Panc1 (cell line): ENCODE results near the gene ELP5.

Source experiments
- POLR2AphosphoS5 ChIP-seq: IDR thresholded peaks from 2 replicates; pipeline ENCODE4 v1.6.1; 2012; ENCODE audit warnings: mild to moderate bottlenecking, low read depth, low read length, moderate library complexity
- SIN3A ChIP-seq: IDR thresholded peaks from 2 replicates; pipeline ENCODE4 v1.6.1; 2012; ENCODE audit warnings: low read depth, mild to moderate bottlenecking, low read length, moderate library complexity, borderline replicate concordance; ENCODE audit not compliant: insufficient read depth
- TCF7L2 ChIP-seq: IDR thresholded peaks from 2 replicates; pipeline ENCODE4 v1.6.1; 2011; ENCODE audit warnings: mild to moderate bottlenecking, low read depth, low read length, inconsistent platforms
- TF ChIP-seq, protein P1 (sequence below): fragments of 450-650 bp; IDR thresholded peaks from 2 replicates; pipeline ENCODE4 v1.5.1; 2017; ENCODE audit warnings: mild to moderate bottlenecking
- TF ChIP-seq, protein P2 (sequence below), 2 experiments: IDR thresholded peaks; 2 replicates each; pipeline ENCODE4 v1.6.1; 2011 to 2012; ENCODE audit warnings: low read depth in 2 of 2, control low read depth in 1 of 2, low read length in 1 of 2, mild to moderate bottlenecking in 1 of 2, moderate library complexity in 1 of 2; ENCODE audit not compliant: insufficient read depth in 1 of 2

DNA sequence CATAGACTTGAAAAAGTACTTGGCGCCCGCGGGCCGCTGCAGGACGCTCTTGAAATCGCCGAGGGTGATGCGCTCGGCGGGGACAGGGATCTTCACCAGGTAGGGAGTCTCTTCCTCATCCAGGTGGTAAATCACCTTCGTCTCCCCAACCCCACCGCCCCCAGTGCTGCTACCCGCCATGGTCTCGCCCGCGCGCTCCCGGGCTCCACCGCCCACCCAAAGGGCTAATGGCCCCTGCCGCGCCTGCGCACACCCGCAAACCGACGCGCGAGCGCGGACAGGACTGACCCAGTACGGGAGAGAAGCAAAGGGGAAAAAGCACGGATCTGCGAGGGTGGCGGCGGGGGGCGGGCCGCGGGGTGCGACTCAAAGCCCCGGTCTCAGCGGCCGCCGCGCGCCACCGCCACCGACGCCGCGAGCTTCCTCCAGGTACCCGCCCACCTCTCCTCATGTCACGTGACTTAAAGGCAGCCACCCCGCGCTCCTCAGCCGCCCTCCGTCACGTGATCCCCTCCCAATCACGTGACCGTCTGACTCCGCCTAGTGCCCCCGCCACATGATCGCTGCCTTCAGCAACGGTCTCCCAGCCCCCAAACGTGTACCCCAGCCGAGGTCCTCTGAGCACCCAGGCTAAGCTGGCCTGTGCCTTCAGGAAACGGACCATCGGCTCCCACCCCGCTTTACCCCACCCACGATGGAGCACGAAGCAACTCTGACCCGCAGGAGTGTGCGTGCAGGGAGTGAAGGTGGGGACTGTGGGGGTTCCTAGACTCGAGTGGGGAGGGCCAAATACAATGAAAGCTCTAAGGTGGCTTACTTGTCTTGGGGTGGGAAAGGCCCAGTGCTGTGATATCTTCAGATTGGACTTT, 17.7 kb upstream of the ELP5 start, which contains the start of gene DVL2:
- TF ChIP-seq, protein P1, sequence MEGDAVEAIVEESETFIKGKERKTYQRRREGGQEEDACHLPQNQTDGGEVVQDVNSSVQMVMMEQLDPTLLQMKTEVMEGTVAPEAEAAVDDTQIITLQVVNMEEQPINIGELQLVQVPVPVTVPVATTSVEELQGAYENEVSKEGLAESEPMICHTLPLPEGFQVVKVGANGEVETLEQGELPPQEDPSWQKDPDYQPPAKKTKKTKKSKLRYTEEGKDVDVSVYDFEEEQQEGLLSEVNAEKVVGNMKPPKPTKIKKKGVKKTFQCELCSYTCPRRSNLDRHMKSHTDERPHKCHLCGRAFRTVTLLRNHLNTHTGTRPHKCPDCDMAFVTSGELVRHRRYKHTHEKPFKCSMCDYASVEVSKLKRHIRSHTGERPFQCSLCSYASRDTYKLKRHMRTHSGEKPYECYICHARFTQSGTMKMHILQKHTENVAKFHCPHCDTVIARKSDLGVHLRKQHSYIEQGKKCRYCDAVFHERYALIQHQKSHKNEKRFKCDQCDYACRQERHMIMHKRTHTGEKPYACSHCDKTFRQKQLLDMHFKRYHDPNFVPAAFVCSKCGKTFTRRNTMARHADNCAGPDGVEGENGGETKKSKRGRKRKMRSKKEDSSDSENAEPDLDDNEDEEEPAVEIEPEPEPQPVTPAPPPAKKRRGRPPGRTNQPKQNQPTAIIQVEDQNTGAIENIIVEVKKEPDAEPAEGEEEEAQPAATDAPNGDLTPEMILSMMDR, result no peak
- TF ChIP-seq POLR2AphosphoS5 (peak; percentile 99), SIN3A (peak; percentile 97), TCF7L2 (peak; percentile 80; the same call in 1 of the 2 replicates)
- TF ChIP-seq, protein P2, sequence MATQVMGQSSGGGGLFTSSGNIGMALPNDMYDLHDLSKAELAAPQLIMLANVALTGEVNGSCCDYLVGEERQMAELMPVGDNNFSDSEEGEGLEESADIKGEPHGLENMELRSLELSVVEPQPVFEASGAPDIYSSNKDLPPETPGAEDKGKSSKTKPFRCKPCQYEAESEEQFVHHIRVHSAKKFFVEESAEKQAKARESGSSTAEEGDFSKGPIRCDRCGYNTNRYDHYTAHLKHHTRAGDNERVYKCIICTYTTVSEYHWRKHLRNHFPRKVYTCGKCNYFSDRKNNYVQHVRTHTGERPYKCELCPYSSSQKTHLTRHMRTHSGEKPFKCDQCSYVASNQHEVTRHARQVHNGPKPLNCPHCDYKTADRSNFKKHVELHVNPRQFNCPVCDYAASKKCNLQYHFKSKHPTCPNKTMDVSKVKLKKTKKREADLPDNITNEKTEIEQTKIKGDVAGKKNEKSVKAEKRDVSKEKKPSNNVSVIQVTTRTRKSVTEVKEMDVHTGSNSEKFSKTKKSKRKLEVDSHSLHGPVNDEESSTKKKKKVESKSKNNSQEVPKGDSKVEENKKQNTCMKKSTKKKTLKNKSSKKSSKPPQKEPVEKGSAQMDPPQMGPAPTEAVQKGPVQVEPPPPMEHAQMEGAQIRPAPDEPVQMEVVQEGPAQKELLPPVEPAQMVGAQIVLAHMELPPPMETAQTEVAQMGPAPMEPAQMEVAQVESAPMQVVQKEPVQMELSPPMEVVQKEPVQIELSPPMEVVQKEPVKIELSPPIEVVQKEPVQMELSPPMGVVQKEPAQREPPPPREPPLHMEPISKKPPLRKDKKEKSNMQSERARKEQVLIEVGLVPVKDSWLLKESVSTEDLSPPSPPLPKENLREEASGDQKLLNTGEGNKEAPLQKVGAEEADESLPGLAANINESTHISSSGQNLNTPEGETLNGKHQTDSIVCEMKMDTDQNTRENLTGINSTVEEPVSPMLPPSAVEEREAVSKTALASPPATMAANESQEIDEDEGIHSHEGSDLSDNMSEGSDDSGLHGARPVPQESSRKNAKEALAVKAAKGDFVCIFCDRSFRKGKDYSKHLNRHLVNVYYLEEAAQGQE (IDR thresholded peaks at IDR 0.05; ENCODE audit: insufficient read depth in 1 of 2, low read depth in 2 of 2, low read length in 1 of 2), result 0 out of 4 replicates have a peak, but pooled peaks of 1 of the 2 experiments have one; percentile 66
